T47D (cell line): ENCODE results near the gene AKIP1.

Source experiments
- DNase-seq, 2 experiments: peaks; one replicate each; pipeline versions ENCODE4 v3.0.0 to v3.0.0-alpha.2; 2011 to 2012; ENCODE audit warnings: low read depth in 1 of 2, low spot score in 1 of 2
- JUND ChIP-seq: IDR thresholded peaks from 2 replicates; pipeline ENCODE4 v1.6.1; 2012; ENCODE audit warnings: low read depth
- in situ Hi-C: cut with HindIII; loops from 2 replicates; pipeline ENCODE4 v1.10.0; 2016; ENCODE audit warnings: low sequenced_read_pairs, low pct_unique_long_range_greater_than_20kb

Gene AKIP1

DNA sequence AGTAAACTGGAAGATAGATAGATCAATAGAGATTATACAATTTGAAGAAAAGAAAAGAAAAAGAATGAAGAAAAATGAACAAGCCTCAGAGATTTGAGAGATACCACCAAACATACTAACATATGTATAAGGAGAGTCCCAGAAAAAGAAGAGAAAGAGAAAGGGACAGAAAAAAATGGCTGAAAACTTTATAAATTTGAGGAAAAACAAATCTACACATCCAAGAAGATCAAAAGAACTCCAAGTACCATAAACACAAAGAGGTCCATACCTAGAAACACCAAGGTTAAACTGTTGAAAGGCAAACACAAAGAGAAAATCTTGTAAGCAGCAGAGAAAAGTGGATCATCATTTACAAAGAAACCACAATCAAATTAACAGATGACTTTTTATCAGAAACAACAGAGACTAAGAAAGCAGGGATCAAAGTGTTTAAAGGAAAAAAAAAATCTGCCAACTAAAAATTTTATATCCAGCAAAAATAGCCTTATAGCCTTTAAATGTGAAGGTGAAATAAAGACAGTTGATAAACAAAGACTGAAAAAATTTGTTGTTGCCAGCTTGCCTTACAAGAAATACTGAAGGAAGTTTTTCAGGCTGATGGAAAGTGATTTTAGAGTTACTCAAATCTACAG is 11.8 kb upstream of the AKIP1 start:
- no peak for DNase-seq
- in situ Hi-C loops = no loop called here

GRCh38 chr11:8905528-8906165 is 5.3 kb upstream of the AKIP1 start:
- TF ChIP-seq JUND = no peak
- in situ Hi-C loops = no loop called here
- no peak for DNase-seq

More for the DNA sequence above, 11.8 kb upstream of the AKIP1 start:
- no peak for TF ChIP-seq JUND

GRCh38 chr11:8907116-8907515 is 3.9 kb upstream of the AKIP1 start:
- no peak for DNase-seq
- no peak for TF ChIP-seq JUND
- in situ Hi-C loops = no loop called here

DNA sequence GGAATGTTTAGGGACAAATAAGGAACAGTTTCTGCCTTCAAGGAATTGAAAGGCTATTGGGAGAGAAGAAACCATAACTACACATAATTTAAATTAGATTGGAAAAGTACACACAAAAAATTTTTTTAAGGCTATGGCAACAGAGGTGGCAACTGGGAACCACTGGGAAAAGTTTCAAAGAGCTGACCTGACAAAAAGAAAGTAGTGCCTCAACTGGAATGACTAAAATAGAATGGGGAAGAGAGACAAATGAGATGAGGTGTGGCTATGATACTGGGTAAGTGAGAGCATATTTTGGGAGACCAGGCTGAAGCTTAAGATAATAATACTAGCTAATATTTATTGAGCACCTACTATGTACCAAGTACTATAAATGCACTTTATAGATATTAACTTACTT is 2.9 kb upstream of the AKIP1 start:
- no peak for TF ChIP-seq JUND
- DNase-seq = no peak
- in situ Hi-C loops = no loop called here

DNA sequence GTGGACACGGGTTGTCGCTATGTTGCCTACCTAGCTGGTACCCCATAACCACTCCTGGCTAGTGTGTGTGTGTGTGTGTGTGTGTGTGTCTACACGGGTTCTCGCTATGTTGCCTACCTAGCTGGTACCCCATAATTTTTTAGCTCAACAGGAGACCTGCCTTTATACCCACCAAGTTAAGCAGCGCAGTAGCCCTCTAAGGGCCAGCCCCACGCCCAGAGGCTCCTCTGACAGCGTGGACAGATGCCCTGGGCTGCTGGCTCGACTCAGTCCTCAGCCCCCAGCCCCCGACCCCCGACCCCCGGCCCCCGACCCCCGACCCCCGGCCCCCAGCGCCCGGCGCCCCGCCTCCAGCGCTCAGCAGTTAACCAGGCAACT is 351 bp upstream of the AKIP1 start:
- in situ Hi-C loops = no loop called here
- TF ChIP-seq JUND = no peak
- no peak for DNase-seq

GRCh38 chr11:8913961-8914660 is 3.1 kb downstream of the AKIP1 start:
- in situ Hi-C loops = no loop called here
- TF ChIP-seq JUND = no peak
- DNase-seq = peak; percentile 16 to 44

GRCh38 chr11:8914661-8915018 is 3.7 kb downstream of the AKIP1 start:
- in situ Hi-C loops = no loop called here
- TF ChIP-seq JUND = no peak
- DNase-seq = no peak

- no peak for TF ChIP-seq JUND
- DNase-seq = peak; percentile 43 to 79
- in situ Hi-C loops = no loop called here
Measured at GRCh38 chr11:8917157-8917825, 6.3 kb downstream of the AKIP1 start.

- no peak for TF ChIP-seq JUND
- DNase-seq = no peak
- in situ Hi-C loops = no loop called here
Measured at GRCh38 chr11:8922691-8923090, 11.7 kb downstream of the AKIP1 start.

DNA sequence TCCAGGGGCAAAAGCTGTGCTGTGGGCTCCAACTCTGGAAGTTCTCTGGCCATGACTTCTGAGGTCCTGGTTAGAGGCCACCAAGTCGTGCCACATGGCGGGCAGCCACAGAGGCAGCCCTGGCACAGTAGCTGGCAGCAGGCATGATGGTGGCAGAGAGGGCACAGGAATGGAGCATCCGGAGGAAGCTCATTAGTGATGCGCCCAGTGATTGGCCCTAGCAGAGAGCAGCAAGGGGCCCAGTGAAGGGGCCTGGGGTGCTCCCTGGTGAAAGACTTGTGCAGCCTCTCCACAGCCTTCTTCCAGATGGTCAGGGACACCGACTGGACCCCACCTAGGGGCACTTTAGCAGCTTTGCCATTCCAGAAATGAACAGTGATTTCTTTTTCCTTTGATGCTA is 14.7 kb downstream of the AKIP1 start:
- no peak for TF ChIP-seq JUND
- in situ Hi-C loops = no loop called here
- DNase-seq = no peak

DNA sequence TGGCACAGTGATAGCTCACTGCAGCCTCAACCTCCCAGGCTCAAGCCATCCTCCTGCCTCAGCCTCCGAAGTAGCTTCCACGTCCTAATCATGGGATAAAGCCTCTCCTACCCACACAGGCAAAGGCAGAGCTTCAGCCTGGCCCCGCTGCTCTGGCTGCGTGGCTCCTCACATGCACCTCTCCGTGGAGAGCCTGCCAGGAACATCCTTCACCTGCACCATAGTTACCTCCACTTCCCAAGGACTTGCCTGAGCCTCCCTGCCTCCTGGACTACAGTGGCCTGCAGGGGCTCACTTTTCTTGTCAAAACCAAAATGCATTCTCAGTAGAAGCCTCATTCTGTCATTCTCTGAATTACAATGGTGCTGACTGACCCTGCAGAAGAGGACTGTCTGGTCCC is 15.2 kb downstream of the AKIP1 start:
- no peak for DNase-seq
- in situ Hi-C loops = no loop called here
- no peak for TF ChIP-seq JUND

- in situ Hi-C loops = no loop called here
- TF ChIP-seq JUND = no peak
- no peak for DNase-seq
Measured at GRCh38 chr11:8927233-8927632, 16.2 kb downstream of the AKIP1 start.

DNA sequence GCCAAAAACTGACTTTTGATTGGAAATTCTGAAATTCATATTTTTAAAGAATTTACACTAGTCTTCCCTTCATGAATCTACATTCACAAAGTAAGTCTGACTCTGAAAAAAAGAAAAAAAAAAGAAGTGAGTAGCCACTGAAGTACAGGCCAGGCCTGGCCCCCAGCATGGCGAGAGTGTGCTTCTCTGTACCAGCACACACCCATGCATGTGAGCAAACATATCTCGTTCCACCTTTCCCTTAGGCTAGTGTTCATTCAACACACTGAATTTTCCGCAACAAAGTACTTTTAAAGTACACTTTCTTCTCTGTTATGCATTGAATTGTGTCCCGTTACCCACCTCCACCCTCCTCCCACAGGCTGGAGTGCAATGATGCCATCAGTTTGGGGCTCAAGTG is 17.2 kb downstream of the AKIP1 start:
- in situ Hi-C loops = no loop called here
- no peak for TF ChIP-seq JUND
- DNase-seq = no peak
